ENCODE measurements around the gene ROR2. TPM values are rescaled to one million over a fixed set of nuclear protein-coding genes. Genes with fewer than 3 reads are reported as not detected.
"Not testable (repeated sequence)": the region's sequence is repeated elsewhere in the genome, so short reads cannot be mapped to it uniquely, and the experiment has no call there.

ROR2 gene
- total and polyA plus RNA-seq, 10 donors: 0.65 to 15.6 (median 6.0) TPM

DNA sequence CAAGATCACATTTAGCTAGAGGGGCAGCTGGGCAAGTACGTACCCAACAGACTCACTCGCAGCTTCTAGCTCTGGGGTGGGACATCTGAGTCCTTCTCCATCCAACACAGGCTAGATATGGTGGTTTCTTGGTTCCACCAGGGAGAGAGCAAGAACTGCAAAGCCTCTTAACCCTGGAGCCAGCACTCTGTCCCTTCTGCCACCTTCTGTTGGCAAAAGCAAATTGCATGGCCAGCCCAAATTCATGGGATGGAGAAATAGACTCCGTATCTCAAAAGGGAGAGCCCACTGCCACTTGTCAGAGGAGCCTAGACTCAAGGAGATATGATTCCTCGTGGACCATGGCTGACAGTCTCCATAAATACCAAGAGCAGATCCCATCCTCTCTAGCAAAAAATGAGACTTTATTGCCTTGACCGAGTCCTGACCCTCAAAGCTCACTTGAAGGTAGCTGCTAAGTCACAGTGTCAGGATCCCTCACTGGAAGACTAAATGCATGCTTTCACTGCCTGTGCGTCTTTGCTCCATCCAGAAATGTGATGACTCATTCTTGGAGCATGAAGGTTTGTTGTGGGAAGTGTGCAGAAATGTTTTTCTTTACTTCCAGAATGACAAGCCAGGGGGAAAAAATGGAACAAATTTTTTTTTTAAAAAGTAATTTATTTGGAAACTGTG is 28.8 kb upstream of the ROR2 start:
- intact Hi-C loops (cut with DNase I; ENCODE audit: low total_unique reads): no loop called here
- WGBS, 5 donors: 60 to 74% (median 63%) methylated on average over 6 of the region's 6 CpGs
- no peak for DNase-seq

GRCh38 chr9:91975254-91975653 is 25.2 kb upstream of the ROR2 start:
- H3K4me3 ChIP-seq; H3K4me1 ChIP-seq; H3K36me3 ChIP-seq; intact Hi-C loops (cut with DNase I; ENCODE audit: low total_unique reads); H3K9me3 ChIP-seq; H3K27ac ChIP-seq; DNase-seq: not testable (repeated sequence)
- H3K27me3 ChIP-seq (replicated peaks in 1 of 7): peaks cover 0 to 11% (median 0%) of the 10 kb centered on the region in 7 donors
- WGBS, 5 donors: 88 to 96% (median 91%) methylated on average over 2 of the region's 2 CpGs

More for the DNA sequence above, 28.8 kb upstream of the ROR2 start:
- H3K4me1 ChIP-seq: no peaks in the 10 kb centered on the region
- no peaks in the 10 kb centered on the region for H3K36me3 ChIP-seq
- no peak for TF ChIP-seq POLR2A (IDR thresholded peaks at IDR 0.05)
- TF ChIP-seq, protein P1, sequence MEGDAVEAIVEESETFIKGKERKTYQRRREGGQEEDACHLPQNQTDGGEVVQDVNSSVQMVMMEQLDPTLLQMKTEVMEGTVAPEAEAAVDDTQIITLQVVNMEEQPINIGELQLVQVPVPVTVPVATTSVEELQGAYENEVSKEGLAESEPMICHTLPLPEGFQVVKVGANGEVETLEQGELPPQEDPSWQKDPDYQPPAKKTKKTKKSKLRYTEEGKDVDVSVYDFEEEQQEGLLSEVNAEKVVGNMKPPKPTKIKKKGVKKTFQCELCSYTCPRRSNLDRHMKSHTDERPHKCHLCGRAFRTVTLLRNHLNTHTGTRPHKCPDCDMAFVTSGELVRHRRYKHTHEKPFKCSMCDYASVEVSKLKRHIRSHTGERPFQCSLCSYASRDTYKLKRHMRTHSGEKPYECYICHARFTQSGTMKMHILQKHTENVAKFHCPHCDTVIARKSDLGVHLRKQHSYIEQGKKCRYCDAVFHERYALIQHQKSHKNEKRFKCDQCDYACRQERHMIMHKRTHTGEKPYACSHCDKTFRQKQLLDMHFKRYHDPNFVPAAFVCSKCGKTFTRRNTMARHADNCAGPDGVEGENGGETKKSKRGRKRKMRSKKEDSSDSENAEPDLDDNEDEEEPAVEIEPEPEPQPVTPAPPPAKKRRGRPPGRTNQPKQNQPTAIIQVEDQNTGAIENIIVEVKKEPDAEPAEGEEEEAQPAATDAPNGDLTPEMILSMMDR (IDR thresholded peaks at IDR 0.05 in 8 of 11, conservative IDR thresholded peaks at IDR 0.05 in 3 of 11): peak in 3 of 11 experiments; percentile 11 to 34 (median 20)
- no peak overlapping the region for H3K27ac ChIP-seq
- H3K4me3 ChIP-seq: no peak overlapping the region
- peaks cover 0 to 8% (median 0%) of the 10 kb centered on the region in 7 donors for H3K27me3 ChIP-seq (replicated peaks in 1 of 7)
- H3K9me3 ChIP-seq: peaks cover 0 to 20% (median 10%) of the 10 kb centered on the region in 8 donors

GRCh38 chr9:91972711-91973110 is 22.7 kb upstream of the ROR2 start:
- TF ChIP-seq POLR2AphosphoS5 (IDR thresholded peaks at IDR 0.05): no peak
- TF ChIP-seq, protein P1 (IDR thresholded peaks at IDR 0.05 in 8 of 11, conservative IDR thresholded peaks at IDR 0.05 in 3 of 11): no peak
- TF ChIP-seq POLR2A (IDR thresholded peaks at IDR 0.05): no peak
- Histone ChIP-seq H3K36me3 (no peaks in the 10 kb centered on the region), H3K9me3 (no peaks in the 10 kb centered on the region), H3K4me3 (no peak overlapping the region), H3K27ac (no peak overlapping the region), H3K4me1 (no peaks in the 10 kb centered on the region), H3K27me3 (replicated peaks in 1 of 7) (peaks cover 0 to 23% (median 0%) of the 10 kb centered on the region in 7 donors)
- intact Hi-C loops (cut with DNase I; ENCODE audit: low total_unique reads): no loop called here
- no peak for DNase-seq
- WGBS, 5 donors: 17 to 81% (median 77%) methylated on average over 1 to 2 of the region's 2 CpGs

GRCh38 chr9:91972076-91972626 is 22.1 kb upstream of the ROR2 start:
- TF ChIP-seq, protein P1 (IDR thresholded peaks at IDR 0.05 in 8 of 11, conservative IDR thresholded peaks at IDR 0.05 in 3 of 11): no peak
- no peak for TF ChIP-seq POLR2A (IDR thresholded peaks at IDR 0.05)
- no peak for TF ChIP-seq POLR2AphosphoS5 (IDR thresholded peaks at IDR 0.05)
- Histone ChIP-seq H3K4me3 (no peak overlapping the region), H3K27me3 (replicated peaks in 1 of 7) (peaks cover 0 to 23% (median 0%) of the 10 kb centered on the region in 7 donors), H3K27ac (no peak overlapping the region), H3K36me3 (no peaks in the 10 kb centered on the region), H3K4me1 (no peaks in the 10 kb centered on the region), H3K9me3 (no peaks in the 10 kb centered on the region)
- WGBS, 5 donors: 54 to 80% (median 70%) methylated on average over 4 of the region's 4 CpGs
- intact Hi-C loops (cut with DNase I; ENCODE audit: low total_unique reads): no loop called here
- DNase-seq: no peak
